ENCODE results near the gene SDC1. TPM values are rescaled to one million over a fixed set of nuclear protein-coding genes. Genes with fewer than 3 reads are reported as not detected.

SDC1 gene
- total RNA-seq, 4 donors from 2014 or later, result 729 to 864 (median 835) TPM

DNA sequence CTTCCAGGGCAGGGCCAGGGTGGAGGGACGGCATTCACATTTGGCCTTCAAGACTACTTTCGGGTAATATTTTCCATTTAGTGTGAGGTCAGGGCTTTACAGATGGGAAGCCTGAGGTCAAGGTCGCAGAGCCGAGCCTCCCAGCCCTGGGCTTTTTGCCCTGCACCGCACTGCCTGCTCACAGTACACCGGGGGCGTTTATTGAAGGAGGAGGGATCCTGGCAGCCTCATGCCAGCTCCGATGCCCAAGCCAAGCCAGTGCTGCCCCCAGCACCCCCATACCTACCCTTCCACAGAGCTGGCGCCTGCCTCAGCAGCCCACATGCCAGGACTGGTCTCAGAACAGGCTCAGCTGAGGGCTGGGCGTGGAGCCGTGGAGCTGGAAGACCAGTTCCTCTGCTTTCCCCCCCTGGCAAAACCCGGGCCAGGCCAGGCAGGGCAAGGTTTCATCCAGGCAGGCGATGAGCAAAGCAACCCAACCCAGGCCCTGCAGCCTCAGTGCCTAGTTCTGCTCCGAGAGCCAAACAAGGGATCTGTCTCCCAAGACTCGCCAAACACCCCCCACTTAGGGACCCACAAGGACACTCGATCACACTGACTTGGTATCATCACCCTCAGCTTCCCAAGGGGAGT, 11.9 kb downstream of the SDC1 start:
- intact Hi-C loops (cut with DNase I; ENCODE audit: low total_unique reads), result no loop called here
- DNase-seq (ENCODE audit: low spot score in 2 of 2), result peak; percentile 82 to 94

DNA sequence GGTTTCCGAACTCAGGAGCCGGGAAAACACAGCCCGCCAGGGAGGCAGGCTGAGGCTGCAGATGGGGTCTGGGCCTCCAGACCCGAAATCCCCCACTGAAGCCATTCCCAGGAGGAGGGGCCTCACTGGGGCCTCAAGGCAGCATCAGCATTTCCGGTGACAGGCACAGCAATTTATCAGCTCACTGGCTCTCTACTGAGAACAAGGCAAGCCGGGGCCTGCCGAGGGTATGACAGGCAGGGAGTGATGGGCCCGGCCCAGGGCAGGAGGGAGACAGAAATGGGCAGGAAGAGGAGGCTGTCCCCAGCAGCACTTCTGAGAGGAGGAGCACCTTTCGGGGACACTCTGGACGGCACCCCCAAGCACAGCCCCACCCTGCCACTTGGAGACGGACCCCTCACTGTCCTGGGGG, 12.5 kb downstream of the SDC1 start:
- WGBS, 2 donors, result 28 to 53% methylated on average over 9 to 11 of the region's 11 CpGs
- TF ChIP-seq POLR2A (IDR thresholded peaks at IDR 0.05), result no peak
- TF ChIP-seq, protein P1, sequence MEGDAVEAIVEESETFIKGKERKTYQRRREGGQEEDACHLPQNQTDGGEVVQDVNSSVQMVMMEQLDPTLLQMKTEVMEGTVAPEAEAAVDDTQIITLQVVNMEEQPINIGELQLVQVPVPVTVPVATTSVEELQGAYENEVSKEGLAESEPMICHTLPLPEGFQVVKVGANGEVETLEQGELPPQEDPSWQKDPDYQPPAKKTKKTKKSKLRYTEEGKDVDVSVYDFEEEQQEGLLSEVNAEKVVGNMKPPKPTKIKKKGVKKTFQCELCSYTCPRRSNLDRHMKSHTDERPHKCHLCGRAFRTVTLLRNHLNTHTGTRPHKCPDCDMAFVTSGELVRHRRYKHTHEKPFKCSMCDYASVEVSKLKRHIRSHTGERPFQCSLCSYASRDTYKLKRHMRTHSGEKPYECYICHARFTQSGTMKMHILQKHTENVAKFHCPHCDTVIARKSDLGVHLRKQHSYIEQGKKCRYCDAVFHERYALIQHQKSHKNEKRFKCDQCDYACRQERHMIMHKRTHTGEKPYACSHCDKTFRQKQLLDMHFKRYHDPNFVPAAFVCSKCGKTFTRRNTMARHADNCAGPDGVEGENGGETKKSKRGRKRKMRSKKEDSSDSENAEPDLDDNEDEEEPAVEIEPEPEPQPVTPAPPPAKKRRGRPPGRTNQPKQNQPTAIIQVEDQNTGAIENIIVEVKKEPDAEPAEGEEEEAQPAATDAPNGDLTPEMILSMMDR (IDR thresholded peaks at IDR 0.05), result no peak
- H3K4me3 ChIP-seq (ENCODE audit: low read depth, poor library complexity, severe bottlenecking), result no peak overlapping the region
- intact Hi-C loops (cut with DNase I; ENCODE audit: low total_unique reads), result no loop called here
- DNase-seq (ENCODE audit: low spot score in 2 of 2), result peak in 1 of 2 donors; percentile 76

More for the DNA sequence above, 11.9 kb downstream of the SDC1 start:
- TF ChIP-seq POLR2A (IDR thresholded peaks at IDR 0.05), result no peak
- TF ChIP-seq, protein P1 (IDR thresholded peaks at IDR 0.05), result no peak
- whole genome bisulfite sequencing, 2 donors, result 51 to 53% methylated on average over 10 to 15 of the region's 16 CpGs
- H3K4me3 ChIP-seq (ENCODE audit: low read depth, poor library complexity, severe bottlenecking), result no peak overlapping the region

DNA sequence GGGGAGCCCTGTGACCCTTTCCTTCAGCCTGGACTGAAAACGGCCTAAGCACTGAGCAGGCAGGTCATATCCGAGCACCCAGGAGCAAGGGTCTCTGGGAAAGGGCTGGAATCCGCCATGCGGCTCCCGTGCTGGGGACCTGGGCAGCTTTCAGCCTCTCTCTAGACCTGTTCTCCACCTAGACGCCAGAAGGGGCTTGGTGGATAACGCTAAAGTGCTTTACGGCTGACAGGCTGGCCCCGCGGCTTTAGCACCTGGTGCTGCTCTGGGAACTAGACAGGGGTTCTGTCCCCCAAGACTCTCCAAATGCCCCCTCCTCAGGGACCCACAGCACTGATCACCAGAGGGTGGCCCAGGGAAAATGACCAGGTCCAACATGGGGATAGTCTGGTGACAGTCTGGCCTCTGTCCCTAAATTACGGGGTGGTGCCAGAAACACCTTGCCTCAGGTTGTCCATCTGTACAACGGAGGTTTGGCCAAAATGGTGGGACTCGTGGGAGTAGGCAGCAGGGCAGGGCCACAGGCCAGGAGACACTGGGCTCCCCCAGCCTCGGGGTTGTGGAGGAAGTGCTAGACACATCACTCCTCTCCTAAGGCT, 13.0 kb downstream of the SDC1 start:
- WGBS, 2 donors, result 70 to 74% methylated on average over 14 of the region's 14 CpGs
- no peak for DNase-seq (ENCODE audit: low spot score in 2 of 2)
- TF ChIP-seq, protein P1 (IDR thresholded peaks at IDR 0.05), result no peak
- TF ChIP-seq POLR2A (IDR thresholded peaks at IDR 0.05), result no peak
- H3K4me3 ChIP-seq (ENCODE audit: low read depth, poor library complexity, severe bottlenecking), result no peak overlapping the region
- intact Hi-C loops (cut with DNase I; ENCODE audit: low total_unique reads), result no loop called here

DNA sequence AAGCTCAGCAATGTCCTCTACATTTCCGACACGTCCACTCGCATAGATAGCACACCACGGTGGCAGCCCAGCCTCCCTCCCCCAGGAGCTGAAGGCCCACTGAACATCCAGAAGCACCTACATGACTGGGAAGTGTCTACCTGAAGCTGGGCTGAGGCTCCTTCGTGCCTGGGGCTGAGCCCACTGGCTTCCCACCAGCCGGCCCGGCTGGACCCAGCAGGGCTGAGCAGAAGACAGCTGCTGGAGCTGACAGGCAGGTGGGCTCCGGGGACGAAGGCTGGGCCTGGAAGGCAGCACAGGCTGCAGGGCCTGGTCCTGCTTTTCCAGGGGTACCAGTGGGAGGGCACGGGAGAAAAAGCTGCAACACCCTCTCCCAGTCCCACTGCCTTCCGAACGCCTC, 13.5 kb downstream of the SDC1 start:
- DNase-seq (ENCODE audit: low spot score in 2 of 2), result no peak
- H3K4me3 ChIP-seq (ENCODE audit: low read depth, poor library complexity, severe bottlenecking), result no peak overlapping the region
- TF ChIP-seq POLR2A (IDR thresholded peaks at IDR 0.05), result no peak
- TF ChIP-seq, protein P1 (IDR thresholded peaks at IDR 0.05), result no peak
- 65 to 95% methylated on average over 11 to 12 of the region's 12 CpGs for WGBS, 2 donors
- intact Hi-C loops (cut with DNase I; ENCODE audit: low total_unique reads), result no loop called here

DNA sequence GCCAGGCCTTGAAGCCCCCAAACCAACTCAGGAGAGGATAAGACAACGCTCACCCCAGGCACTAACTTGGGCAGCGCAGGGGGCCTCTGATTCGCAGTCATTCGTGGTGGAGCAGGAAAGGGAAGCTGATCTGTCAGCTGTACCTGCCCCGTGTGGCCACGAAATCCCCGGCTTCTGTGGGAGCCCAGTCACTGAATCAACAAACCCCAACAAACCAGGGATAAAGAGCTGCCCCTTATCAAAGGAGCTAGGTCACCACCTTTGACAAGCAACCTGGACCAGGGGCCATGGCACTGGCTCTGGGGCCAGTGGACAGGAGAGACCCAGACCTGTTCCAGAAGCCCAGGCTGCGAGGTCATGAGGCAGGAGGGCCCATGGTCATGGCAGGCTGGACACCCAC, 14.5 kb downstream of the SDC1 start:
- no peak for DNase-seq (ENCODE audit: low spot score in 2 of 2)
- intact Hi-C loops (cut with DNase I; ENCODE audit: low total_unique reads), result no loop called here
- TF ChIP-seq, protein P1 (IDR thresholded peaks at IDR 0.05), result no peak
- no peak for TF ChIP-seq POLR2A (IDR thresholded peaks at IDR 0.05)

More for the DNA sequence above, 14.5 kb downstream of the SDC1 start:
- WGBS, 2 donors, result 74 to 75% methylated on average over 8 of the region's 8 CpGs
- H3K4me3 ChIP-seq (ENCODE audit: low read depth, poor library complexity, severe bottlenecking), result no peak overlapping the region
